HG02973 (cell line): ENCODE results near the gene FOXC1.
A peak's percentile ranks its signal among the peaks of the same experiment; 100 is the strongest.

Experiments used
- ATAC-seq: cut with Tn5 transposase; IDR thresholded peaks from one replicate; pipeline ENCODE4 v1.9.1; 2021; ENCODE audit warnings: moderate library complexity; ENCODE audit not compliant: unreplicated experiment

Gene FOXC1

GRCh38 chr6:1622851-1623768 is 13.4 kb downstream of the FOXC1 start:
- ATAC-seq, result no peak

GRCh38 chr6:1623769-1624057 is 14.0 kb downstream of the FOXC1 start:
- ATAC-seq, result no peak

GRCh38 chr6:1624058-1624850 is 14.5 kb downstream of the FOXC1 start:
- ATAC-seq, result peak; percentile 44

GRCh38 chr6:1624851-1625781 is 15.4 kb downstream of the FOXC1 start:
- ATAC-seq, result no peak

- ATAC-seq, result no peak
These were observed 16.2 kb downstream of the FOXC1 start for GRCh38 chr6:1625794-1626435.

- no peak for ATAC-seq
These were observed 16.8 kb downstream of the FOXC1 start for GRCh38 chr6:1626481-1626880.

GRCh38 chr6:1627827-1628560 is 18.3 kb downstream of the FOXC1 start:
- ATAC-seq, result no peak

GRCh38 chr6:1629316-1629715 is 19.6 kb downstream of the FOXC1 start:
- ATAC-seq, result no peak

- ATAC-seq, result no peak
These were observed 20.6 kb downstream of the FOXC1 start for GRCh38 chr6:1630212-1630770.

- ATAC-seq, result no peak
These were observed 21.1 kb downstream of the FOXC1 start for GRCh38 chr6:1630771-1631217.

GRCh38 chr6:1631251-1631650 is 21.5 kb downstream of the FOXC1 start:
- no peak for ATAC-seq

GRCh38 chr6:1633366-1634021 is 23.8 kb downstream of the FOXC1 start:
- ATAC-seq, result no peak

GRCh38 chr6:1634081-1634480 is 24.4 kb downstream of the FOXC1 start:
- ATAC-seq, result no peak

GRCh38 chr6:1635305-1636010 is 25.7 kb downstream of the FOXC1 start:
- ATAC-seq, result no peak

GRCh38 chr6:1636272-1636825 is 26.6 kb downstream of the FOXC1 start:
- ATAC-seq, result no peak

GRCh38 chr6:1636971-1637871 is 27.5 kb downstream of the FOXC1 start:
- no peak for ATAC-seq

GRCh38 chr6:1639430-1639829 is 29.7 kb downstream of the FOXC1 start:
- ATAC-seq, result no peak
